Gastroesophageal sphincter (tissue), 4 donors: ENCODE results near the gene LRP11. TPM values are rescaled to one million over a fixed set of nuclear protein-coding genes. Genes with fewer than 3 reads are reported as not detected.

ENCODE experiments used
- ATAC-seq: fragments of 150-250 bp; one replicate; pipeline ENCODE4 v1.9.1; 2016; ENCODE audit warnings: mild to moderate bottlenecking, moderate library complexity
- H3K27ac ChIP-seq, 4 donors: fragments of 200-600 bp; sonication (generic) in 3 of 4; 1 replicate in 3 of 4; 2 replicates in 1 of 4; pipeline ENCODE4 v1.5.1; 2016 to 2019
- H3K27me3 ChIP-seq: fragments of 200-600 bp; sonication (generic); one replicate; pipeline ENCODE4 v1.5.1; 2019
- H3K36me3 ChIP-seq, 2 donors: fragments of 200-600 bp; sonication (generic); one replicate each; pipeline ENCODE4 v1.5.1; 2019; ENCODE audit warnings: control low read depth in 1 of 2
- H3K4me1 ChIP-seq, 3 donors: fragments of 200-600 bp; sonication (generic); 1 replicate in 2 of 3; 2 replicates in 1 of 3; pipeline ENCODE4 v1.5.1; 2016 to 2019; ENCODE audit warnings: control low read depth in 2 of 3
- H3K4me3 ChIP-seq, 2 donors: fragments of 200-600 bp; sonication (generic); one replicate each; pipeline ENCODE4 v1.5.1; 2019; ENCODE audit warnings: mild to moderate bottlenecking in 1 of 2, moderate library complexity in 1 of 2
- H3K9me3 ChIP-seq, 3 donors: fragments of 200-600 bp; sonication (generic); one replicate each; pipeline ENCODE4 v1.5.1; 2017 to 2019; ENCODE audit warnings: control low read depth in 2 of 3
- CTCF ChIP-seq, 4 experiments: fragments of 200-600 bp in 2 of 4; fragments of 450-650 bp in 2 of 4; sonication (generic) in 1 of 4; IDR thresholded peaks; one replicate each; pipeline ENCODE4 v1.5.1; 2017 to 2019; ENCODE audit warnings: antibody characterized with exemption in 4 of 4, mild to moderate bottlenecking in 2 of 4, moderate library complexity in 2 of 4
- EP300 ChIP-seq: sonication (generic); formaldehyde crosslinking; IDR thresholded peaks from one replicate; pipeline ENCODE4 v1.6.1; 2017; ENCODE audit warnings: antibody characterized with exemption, mild to moderate bottlenecking
- POLR2A ChIP-seq, 2 donors: fragments of 450-650 bp; IDR thresholded peaks; one replicate each; pipeline ENCODE4 v1.6.1; 2017; ENCODE audit warnings: antibody characterized with exemption in 2 of 2, mild to moderate bottlenecking in 2 of 2, moderate library complexity in 1 of 2
- POLR2AphosphoS5 ChIP-seq: sonication (generic); formaldehyde crosslinking; IDR thresholded peaks from one replicate; pipeline ENCODE4 v1.6.1; 2017; ENCODE audit warnings: antibody characterized with exemption
- WGBS, 2 donors: methylation state at CpG; one replicate each; pipeline ENCODE4 v1.1.5; 2018; ENCODE audit warnings: low coverage in 1 of 2; 5-methylcytosine and 5-hydroxymethylcytosine counted together
- total RNA-seq, 4 donors: library from RNA; depleted of rRNA; stranded (reverse); fragments of >200 nt; gene quantifications; one replicate each; pipeline ENCODE4 v1.1.0, GENCODE V29; 2016

Gene LRP11
- total RNA-seq, 4 donors from 2014 or later: 17.9 to 33.3 (median 29.6) TPM

GRCh38 chr6:149861603-149862423 lies 2.3 kb downstream of the LRP11 start:
- 86 to 89% methylated on average over 10 to 14 of the region's 14 CpGs for WGBS, 2 donors
- no peak for ATAC-seq
- Histone ChIP-seq H3K9me3 (no peaks in the 10 kb centered on the region), H3K27me3 (no peaks in the 10 kb centered on the region), H3K27ac (no peak overlapping the region), H3K4me1 (peaks cover 0 to 38% (median 5%) of the 10 kb centered on the region in 3 donors), H3K36me3 (no peaks in the 10 kb centered on the region), H3K4me3 (no peak overlapping the region)
- TF ChIP-seq POLR2A (IDR thresholded peaks at IDR 0.05) (no peak), POLR2AphosphoS5 (no peak), EP300 (no peak), CTCF (IDR thresholded peaks at IDR 0.05) (no peak)

- Histone ChIP-seq H3K9me3 (no peaks in the 10 kb centered on the region), H3K4me1 (peaks cover 0 to 38% (median 5%) of the 10 kb centered on the region in 3 donors), H3K27ac (no peak overlapping the region), H3K27me3 (no peaks in the 10 kb centered on the region), H3K36me3 (no peaks in the 10 kb centered on the region), H3K4me3 (no peak overlapping the region)
- 95% methylated on average over 4 to 10 of the region's 14 CpGs for WGBS, 2 donors
- ATAC-seq: no peak
- TF ChIP-seq EP300: no peak
- TF ChIP-seq POLR2AphosphoS5: no peak
- no peak for TF ChIP-seq CTCF (IDR thresholded peaks at IDR 0.05)
- no peak for TF ChIP-seq POLR2A (IDR thresholded peaks at IDR 0.05)
Measured at GRCh38 chr6:149860834-149861602, 3.1 kb downstream of the LRP11 start.

- peaks cover 0 to 42% (median 5%) of the 10 kb centered on the region in 3 donors for H3K4me1 ChIP-seq
- ATAC-seq: no peak
- no peaks in the 10 kb centered on the region for H3K9me3 ChIP-seq
- H3K36me3 ChIP-seq: no peaks in the 10 kb centered on the region
- no peak overlapping the region for H3K4me3 ChIP-seq
- H3K27ac ChIP-seq: no peak overlapping the region
- H3K27me3 ChIP-seq: no peaks in the 10 kb centered on the region
- 98% methylated on average over 5 of the region's 5 CpGs; no CpG with 5 or more reads in 1 of the 2 donors for WGBS, 2 donors
- TF ChIP-seq POLR2AphosphoS5 (no peak), EP300 (no peak), POLR2A (IDR thresholded peaks at IDR 0.05) (no peak), CTCF (IDR thresholded peaks at IDR 0.05) (no peak)
Measured at GRCh38 chr6:149860513-149860833, 3.7 kb downstream of the LRP11 start.

GRCh38 chr6:149859938-149860337 lies 4.2 kb downstream of the LRP11 start:
- H3K27ac ChIP-seq: no peak overlapping the region
- no peaks in the 10 kb centered on the region for H3K27me3 ChIP-seq
- H3K4me3 ChIP-seq: no peak overlapping the region
- no peaks in the 10 kb centered on the region for H3K36me3 ChIP-seq
- ATAC-seq: no peak
- no peaks in the 10 kb centered on the region for H3K9me3 ChIP-seq
- WGBS, 2 donors: 85 to 97% methylated on average over 3 of the region's 3 CpGs
- H3K4me1 ChIP-seq: peaks cover 0 to 44% (median 5%) of the 10 kb centered on the region in 3 donors
- TF ChIP-seq POLR2A (IDR thresholded peaks at IDR 0.05) (no peak), POLR2AphosphoS5 (no peak), CTCF (IDR thresholded peaks at IDR 0.05) (no peak), EP300 (no peak)
